ENCODE results near the gene LARP6. TPM values are rescaled to one million over a fixed set of nuclear protein-coding genes. Genes with fewer than 3 reads are reported as not detected.
"Not testable (repeated sequence)": the region's sequence is repeated elsewhere in the genome, so short reads cannot be mapped to it uniquely, and the experiment has no call there.

The LARP6 gene
- total RNA-seq, 1 donor from 2014 or later = 37.8 TPM

GRCh38 chr15:70833861-70834765 is 19.8 kb downstream of the LARP6 start:
- intact Hi-C loops (cut with DNase I) = no loop called here
- DNase-seq (ENCODE audit: low spot score) = no peak

- no peak for DNase-seq (ENCODE audit: low spot score)
- intact Hi-C loops (cut with DNase I) = no loop called here
These were observed 20.5 kb downstream of the LARP6 start for GRCh38 chr15:70833422-70833821.

- intact Hi-C loops (cut with DNase I) = no loop called here
- peak; percentile 70 for DNase-seq (ENCODE audit: low spot score)
These were observed 21.8 kb downstream of the LARP6 start for GRCh38 chr15:70832176-70832575.

GRCh38 chr15:70831094-70831911 is 22.7 kb downstream of the LARP6 start:
- intact Hi-C loops (cut with DNase I) = no loop called here
- DNase-seq (ENCODE audit: low spot score) = peak; percentile 7

GRCh38 chr15:70830615-70831014 is 23.3 kb downstream of the LARP6 start:
- intact Hi-C loops (cut with DNase I) = no loop called here
- DNase-seq (ENCODE audit: low spot score) = no peak

- DNase-seq (ENCODE audit: low spot score) = no peak
- intact Hi-C loops (cut with DNase I) = no loop called here
These were observed 24.4 kb downstream of the LARP6 start for GRCh38 chr15:70829371-70830166.

GRCh38 chr15:70827721-70828120 is 26.2 kb downstream of the LARP6 start:
- DNase-seq (ENCODE audit: low spot score) = no peak
- intact Hi-C loops (cut with DNase I) = no loop called here

- intact Hi-C loops (cut with DNase I) = no loop called here
- no peak for DNase-seq (ENCODE audit: low spot score)
These were observed 27.3 kb downstream of the LARP6 start for GRCh38 chr15:70826634-70827033.

GRCh38 chr15:70825841-70826240 is 28.1 kb downstream of the LARP6 start:
- DNase-seq (ENCODE audit: low spot score) = no peak
- intact Hi-C loops (cut with DNase I) = loop anchor here (1.0 kb wide), 1 partner anchor 48 kb away; no protein-coding TSS in a partner anchor

GRCh38 chr15:70823196-70823595 is 30.8 kb downstream of the LARP6 start:
- intact Hi-C loops (cut with DNase I) = no loop called here
- no peak for DNase-seq (ENCODE audit: low spot score)

- intact Hi-C loops (cut with DNase I) = no loop called here
- no peak for DNase-seq (ENCODE audit: low spot score)
These were observed 33.7 kb downstream of the LARP6 start for GRCh38 chr15:70820214-70820613.

GRCh38 chr15:70818580-70818979 is 35.4 kb downstream of the LARP6 start:
- intact Hi-C loops (cut with DNase I) = loop anchor here (10.0 kb wide), 1 partner anchor 244 kb away; no protein-coding TSS in a partner anchor

GRCh38 chr15:70817266-70817665 is 36.7 kb downstream of the LARP6 start:
- DNase-seq (ENCODE audit: low spot score) = no peak
- intact Hi-C loops (cut with DNase I) = loop anchor here (10.0 kb wide), 1 partner anchor 242 kb away; no protein-coding TSS in a partner anchor

More at GRCh38 chr15:70818580-70818979, 35.4 kb downstream of the LARP6 start:
- no peak for DNase-seq (ENCODE audit: low spot score)

- no peak for DNase-seq (ENCODE audit: low spot score)
- intact Hi-C loops (cut with DNase I) = loop anchor here (10.0 kb wide), 1 partner anchor 241 kb away; no protein-coding TSS in a partner anchor
These were observed 38.4 kb downstream of the LARP6 start for GRCh38 chr15:70815604-70816003.

GRCh38 chr15:70815011-70815410 is 38.9 kb downstream of the LARP6 start:
- DNase-seq (ENCODE audit: low spot score) = not testable (repeated sequence)
- intact Hi-C loops (cut with DNase I) = loop anchor here (10.0 kb wide), 1 partner anchor 240 kb away; no protein-coding TSS in a partner anchor

GRCh38 chr15:70812827-70813364 is 41.1 kb downstream of the LARP6 start:
- intact Hi-C loops (cut with DNase I) = loop anchor here (10.0 kb wide), 1 partner anchor 238 kb away; no protein-coding TSS in a partner anchor
- no peak for DNase-seq (ENCODE audit: low spot score)

- no peak for DNase-seq (ENCODE audit: low spot score)
- intact Hi-C loops (cut with DNase I) = loop anchor here (1.0 to 10.0 kb wide), 2 partner anchors 132 to 236 kb away; no protein-coding TSS in a partner anchor
These were observed 42.9 kb downstream of the LARP6 start for GRCh38 chr15:70810916-70811578.

- no peak for DNase-seq (ENCODE audit: low spot score)
- intact Hi-C loops (cut with DNase I) = no loop called here
These were observed 46.8 kb downstream of the LARP6 start for GRCh38 chr15:70806992-70807712.

All from cardiac septum (tissue), 1 donor.